Measurements from ENCODE around the gene NCAPD3.
A peak's percentile ranks its signal among the peaks of the same experiment; 100 is the strongest.

DNA sequence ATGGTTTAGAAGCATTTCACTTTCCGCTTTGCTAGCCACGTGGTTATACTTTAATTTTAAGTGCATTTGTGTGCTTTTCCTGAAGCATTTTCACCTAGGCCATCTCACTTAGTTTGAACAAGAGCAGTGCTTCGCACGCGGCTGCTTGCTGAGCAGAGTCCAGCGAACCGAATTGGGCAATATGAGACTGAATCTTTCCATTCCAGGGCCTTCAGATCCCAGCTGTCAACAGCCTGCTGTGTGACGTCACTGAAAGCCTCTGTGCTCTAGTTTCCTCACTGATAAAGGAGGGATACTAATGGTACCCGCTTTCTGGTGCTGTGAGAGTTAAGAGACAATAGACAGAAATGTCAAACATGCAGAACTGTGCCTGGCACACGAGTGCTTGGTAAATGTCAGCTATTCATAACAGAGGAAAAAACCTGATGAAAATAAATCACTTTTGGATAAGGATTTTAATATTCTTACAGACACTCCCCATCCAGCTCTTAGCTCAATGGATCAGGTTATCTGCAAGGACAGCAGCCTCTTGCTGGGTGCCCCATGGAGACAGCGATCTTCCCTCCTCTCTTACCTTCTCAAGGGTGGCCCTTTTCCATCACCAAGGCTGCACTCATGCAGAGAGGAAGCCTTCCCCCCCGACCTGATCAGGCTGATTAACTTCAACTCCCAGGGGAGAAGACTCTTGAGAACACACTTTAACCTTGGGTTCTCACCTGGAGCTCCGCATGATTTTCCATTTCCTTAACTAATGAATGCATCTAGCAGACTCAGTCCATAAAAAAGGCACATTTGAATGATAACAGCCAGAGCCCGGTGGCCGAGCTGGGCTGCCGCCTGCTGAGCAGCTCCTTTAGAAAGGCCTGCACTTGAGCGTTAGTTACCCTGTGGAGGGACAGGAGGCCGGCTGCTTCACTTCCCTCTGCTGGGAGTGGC lies 48.9 kb upstream of the NCAPD3 start:
- 0 out of 2 replicates have a peak, but pooled peaks have one; percentile 13 for TF ChIP-seq RARA (CRISPR knock-in tag; IDR thresholded peaks at IDR 0.05)
- TF ChIP-seq RAD21 (CRISPR knock-in tag; IDR thresholded peaks at IDR 0.05) = no peak
- TF ChIP-seq, protein P1, sequence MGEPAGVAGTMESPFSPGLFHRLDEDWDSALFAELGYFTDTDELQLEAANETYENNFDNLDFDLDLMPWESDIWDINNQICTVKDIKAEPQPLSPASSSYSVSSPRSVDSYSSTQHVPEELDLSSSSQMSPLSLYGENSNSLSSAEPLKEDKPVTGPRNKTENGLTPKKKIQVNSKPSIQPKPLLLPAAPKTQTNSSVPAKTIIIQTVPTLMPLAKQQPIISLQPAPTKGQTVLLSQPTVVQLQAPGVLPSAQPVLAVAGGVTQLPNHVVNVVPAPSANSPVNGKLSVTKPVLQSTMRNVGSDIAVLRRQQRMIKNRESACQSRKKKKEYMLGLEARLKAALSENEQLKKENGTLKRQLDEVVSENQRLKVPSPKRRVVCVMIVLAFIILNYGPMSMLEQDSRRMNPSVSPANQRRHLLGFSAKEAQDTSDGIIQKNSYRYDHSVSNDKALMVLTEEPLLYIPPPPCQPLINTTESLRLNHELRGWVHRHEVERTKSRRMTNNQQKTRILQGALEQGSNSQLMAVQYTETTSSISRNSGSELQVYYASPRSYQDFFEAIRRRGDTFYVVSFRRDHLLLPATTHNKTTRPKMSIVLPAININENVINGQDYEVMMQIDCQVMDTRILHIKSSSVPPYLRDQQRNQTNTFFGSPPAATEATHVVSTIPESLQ (CRISPR knock-in tag; conservative IDR thresholded peaks at IDR 0.05) = no peak
- no peak for TF ChIP-seq ZNF879 (CRISPR knock-in tag; IDR thresholded peaks at IDR 0.05)
- TF ChIP-seq, protein P2, sequence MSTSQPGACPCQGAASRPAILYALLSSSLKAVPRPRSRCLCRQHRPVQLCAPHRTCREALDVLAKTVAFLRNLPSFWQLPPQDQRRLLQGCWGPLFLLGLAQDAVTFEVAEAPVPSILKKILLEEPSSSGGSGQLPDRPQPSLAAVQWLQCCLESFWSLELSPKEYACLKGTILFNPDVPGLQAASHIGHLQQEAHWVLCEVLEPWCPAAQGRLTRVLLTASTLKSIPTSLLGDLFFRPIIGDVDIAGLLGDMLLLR (CRISPR knock-in tag; IDR thresholded peaks at IDR 0.05) = no peak
- TF ChIP-seq PHF8 (CRISPR knock-in tag; IDR thresholded peaks at IDR 0.05) = no peak
- no peak for TF ChIP-seq NFIC (IDR thresholded peaks at IDR 0.05; ENCODE audit: low read length)
- TF ChIP-seq ZNF224 (CRISPR knock-in tag; IDR thresholded peaks at IDR 0.05) = no peak
- TF ChIP-seq, protein P3, sequence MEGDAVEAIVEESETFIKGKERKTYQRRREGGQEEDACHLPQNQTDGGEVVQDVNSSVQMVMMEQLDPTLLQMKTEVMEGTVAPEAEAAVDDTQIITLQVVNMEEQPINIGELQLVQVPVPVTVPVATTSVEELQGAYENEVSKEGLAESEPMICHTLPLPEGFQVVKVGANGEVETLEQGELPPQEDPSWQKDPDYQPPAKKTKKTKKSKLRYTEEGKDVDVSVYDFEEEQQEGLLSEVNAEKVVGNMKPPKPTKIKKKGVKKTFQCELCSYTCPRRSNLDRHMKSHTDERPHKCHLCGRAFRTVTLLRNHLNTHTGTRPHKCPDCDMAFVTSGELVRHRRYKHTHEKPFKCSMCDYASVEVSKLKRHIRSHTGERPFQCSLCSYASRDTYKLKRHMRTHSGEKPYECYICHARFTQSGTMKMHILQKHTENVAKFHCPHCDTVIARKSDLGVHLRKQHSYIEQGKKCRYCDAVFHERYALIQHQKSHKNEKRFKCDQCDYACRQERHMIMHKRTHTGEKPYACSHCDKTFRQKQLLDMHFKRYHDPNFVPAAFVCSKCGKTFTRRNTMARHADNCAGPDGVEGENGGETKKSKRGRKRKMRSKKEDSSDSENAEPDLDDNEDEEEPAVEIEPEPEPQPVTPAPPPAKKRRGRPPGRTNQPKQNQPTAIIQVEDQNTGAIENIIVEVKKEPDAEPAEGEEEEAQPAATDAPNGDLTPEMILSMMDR (CRISPR knock-in tag; IDR thresholded peaks at IDR 0.05) = no peak
- no peak for TF ChIP-seq TBP (CRISPR knock-in tag; IDR thresholded peaks at IDR 0.05)
- TF ChIP-seq, protein P4, sequence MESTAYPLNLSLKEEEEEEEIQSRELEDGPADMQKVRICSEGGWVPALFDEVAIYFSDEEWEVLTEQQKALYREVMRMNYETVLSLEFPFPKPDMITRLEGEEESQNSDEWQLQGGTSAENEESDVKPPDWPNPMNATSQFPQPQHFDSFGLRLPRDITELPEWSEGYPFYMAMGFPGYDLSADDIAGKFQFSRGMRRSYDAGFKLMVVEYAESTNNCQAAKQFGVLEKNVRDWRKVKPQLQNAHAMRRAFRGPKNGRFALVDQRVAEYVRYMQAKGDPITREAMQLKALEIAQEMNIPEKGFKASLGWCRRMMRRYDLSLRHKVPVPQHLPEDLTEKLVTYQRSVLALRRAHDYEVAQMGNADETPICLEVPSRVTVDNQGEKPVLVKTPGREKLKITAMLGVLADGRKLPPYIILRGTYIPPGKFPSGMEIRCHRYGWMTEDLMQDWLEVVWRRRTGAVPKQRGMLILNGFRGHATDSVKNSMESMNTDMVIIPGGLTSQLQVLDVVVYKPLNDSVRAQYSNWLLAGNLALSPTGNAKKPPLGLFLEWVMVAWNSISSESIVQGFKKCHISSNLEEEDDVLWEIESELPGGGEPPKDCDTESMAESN (CRISPR knock-in tag; conservative IDR thresholded peaks at IDR 0.05) = no peak
- no peak for TF ChIP-seq YY1 (IDR thresholded peaks at IDR 0.05; ENCODE audit: insufficient read depth, insufficient replicate concordance, low read depth, low read length)
